Measurements from ENCODE around the gene TMEM63B. TPM values are rescaled to one million over a fixed set of nuclear protein-coding genes. Genes with fewer than 3 reads are reported as not detected.
"Not testable (repeated sequence)": the region's sequence is repeated elsewhere in the genome, so short reads cannot be mapped to it uniquely, and the experiment has no call there.

TMEM63B gene
- total RNA-seq: 10.5 and 21.7 TPM in 2 replicates

DNA sequence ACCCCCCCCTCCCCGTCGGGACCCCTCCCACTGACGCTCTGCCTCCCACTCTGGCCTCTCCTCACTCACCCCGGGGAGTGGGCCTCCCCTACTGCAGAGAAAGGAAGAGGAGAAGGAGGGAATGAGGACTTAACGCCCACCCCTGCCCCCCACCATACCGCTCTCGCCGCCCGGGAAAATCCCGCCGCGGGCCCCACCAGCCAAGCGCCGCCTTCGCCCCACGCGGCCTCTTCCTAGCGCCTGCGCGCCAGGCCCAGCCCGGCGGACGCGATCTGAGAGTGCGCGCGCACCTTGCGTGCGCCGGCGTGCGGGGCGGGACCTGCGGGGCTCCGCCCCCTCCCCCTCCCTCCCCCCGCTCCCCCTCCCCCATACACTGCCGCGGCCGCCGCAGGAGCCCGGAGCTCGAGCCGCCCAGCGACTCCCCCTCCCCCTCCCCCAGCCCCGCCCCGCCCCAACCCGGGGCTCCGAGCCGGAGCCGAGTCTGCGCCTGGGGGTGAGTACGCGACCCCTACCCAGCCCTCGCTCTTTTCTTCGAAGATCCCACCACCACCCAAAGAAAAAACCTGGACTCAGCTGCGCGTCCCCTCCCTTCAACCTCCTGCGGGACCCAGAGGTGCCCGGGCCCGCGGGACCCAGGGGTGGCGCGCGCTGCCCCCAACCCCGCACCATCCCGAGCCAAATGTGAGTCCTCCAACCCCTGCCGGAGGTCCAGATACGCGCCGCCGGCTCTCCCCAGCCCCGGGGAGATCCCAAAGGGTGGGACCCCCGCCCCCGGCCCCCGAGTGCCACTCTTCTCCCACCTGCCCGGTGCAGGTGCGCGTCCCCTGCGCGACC is at the start of gene TMEM63B, which contains the start of gene MRPL14:
TSS of gene TMEM63B (plus strand) at position 369 of the 834 bp plus-strand sequence. CDS start 7,031 bp downstream, outside the sequence.
TSS of gene MRPL14 (minus strand) at position 267 of the 834 bp plus-strand sequence. CDS start 10,841 bp downstream, outside the sequence.
- peak; percentile 80 to 92 for DNase-seq (ENCODE audit: low read depth in 2 of 2)

GRCh38 chr6:44078219-44078826 is 49.0 kb upstream of the TMEM63B start:
- no peak for DNase-seq (ENCODE audit: low read depth in 2 of 2)

- DNase-seq (ENCODE audit: low read depth in 2 of 2): peak; percentile 48 to 73
These were observed 48.3 kb upstream of the TMEM63B start for GRCh38 chr6:44078827-44079671.

DNA sequence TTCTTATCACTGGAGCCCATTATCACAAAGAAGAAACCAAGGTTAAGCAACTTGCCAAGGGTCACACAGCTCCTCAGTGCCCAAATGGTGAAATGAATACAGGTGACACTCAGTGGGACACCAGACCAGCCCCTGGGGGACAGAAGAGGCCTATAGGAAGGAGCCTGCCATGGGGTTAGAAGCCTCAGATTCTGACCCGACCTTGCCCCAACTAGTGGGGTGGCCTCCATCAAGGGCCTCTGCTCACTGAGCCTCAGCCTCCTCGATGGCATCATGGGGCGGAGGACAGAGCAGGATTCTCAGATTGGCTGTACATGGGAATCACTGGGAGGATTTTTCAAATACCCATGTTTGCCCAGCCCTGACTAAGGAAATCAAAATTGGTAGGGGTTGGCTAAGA is 47.7 kb upstream of the TMEM63B start:
- DNase-seq (ENCODE audit: low read depth in 2 of 2): no peak

GRCh38 chr6:44080561-44081521 is 46.5 kb upstream of the TMEM63B start:
- DNase-seq (ENCODE audit: low read depth in 2 of 2): no peak

GRCh38 chr6:44081753-44082152 is 45.6 kb upstream of the TMEM63B start:
- no peak for DNase-seq (ENCODE audit: low read depth in 2 of 2)

DNA sequence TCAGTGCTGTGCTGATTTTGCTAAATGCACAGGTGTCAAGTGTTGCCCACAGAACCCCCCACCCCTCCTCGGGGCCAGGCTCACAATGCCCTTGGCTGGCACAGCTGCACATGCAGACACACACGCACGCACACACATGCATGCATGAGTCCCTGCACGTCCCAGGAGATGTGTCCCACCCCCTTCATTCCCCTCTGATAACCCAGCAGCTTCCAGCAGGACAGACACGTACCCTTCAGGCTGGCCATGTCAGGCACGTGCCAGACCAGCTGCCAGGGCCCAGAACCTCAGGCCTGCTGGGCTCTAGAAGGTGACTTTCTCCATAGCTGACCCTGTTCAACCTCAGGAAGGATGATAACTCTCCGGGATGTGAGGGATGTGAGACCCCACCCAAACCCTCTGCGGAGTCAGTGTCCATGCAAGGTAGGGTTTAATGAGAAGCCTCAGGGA is 44.5 kb upstream of the TMEM63B start:
- no peak for DNase-seq (ENCODE audit: low read depth in 2 of 2)

DNA sequence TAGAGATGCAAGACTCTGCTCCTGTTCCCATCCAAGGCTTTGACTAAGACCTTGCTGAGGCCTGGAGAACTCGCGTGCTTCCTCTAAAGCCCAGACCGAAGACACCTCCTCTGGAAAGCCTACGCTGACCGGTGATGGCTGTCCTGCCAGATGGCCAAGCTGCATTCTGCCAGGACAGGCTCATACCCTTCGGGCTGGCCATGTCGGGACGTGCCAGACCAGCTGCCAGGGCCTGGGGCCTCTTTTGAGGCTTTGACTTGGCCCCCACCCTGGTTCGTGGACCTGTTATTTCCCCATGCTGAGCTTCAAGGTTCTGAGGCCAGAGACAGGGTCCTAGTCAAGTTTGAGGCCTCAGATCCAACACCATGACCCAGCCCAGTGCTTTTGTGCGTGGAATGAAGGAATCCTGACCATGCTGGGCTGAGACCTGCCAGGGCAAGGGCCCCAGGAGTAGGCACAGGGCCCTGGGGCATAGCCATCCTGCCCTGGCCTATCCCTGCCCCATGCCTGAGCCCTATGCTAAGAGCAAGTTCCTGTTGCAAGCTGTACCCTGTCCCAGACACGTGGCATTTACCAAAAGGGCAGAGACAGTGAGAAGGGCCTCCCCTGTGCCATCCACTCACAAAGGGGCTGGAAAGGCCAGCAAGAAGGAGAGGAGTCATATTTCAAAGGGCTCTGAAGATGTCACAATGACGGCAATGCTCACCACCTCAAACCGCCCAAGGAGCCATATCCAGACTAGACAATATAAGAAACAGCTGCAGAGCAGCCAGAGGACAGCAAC is 42.9 kb upstream of the TMEM63B start:
- DNase-seq (ENCODE audit: low read depth in 2 of 2): no peak

- DNase-seq (ENCODE audit: low read depth in 2 of 2): no peak
These were observed 42.1 kb upstream of the TMEM63B start for GRCh38 chr6:44085219-44085618.

- no peak for DNase-seq (ENCODE audit: low read depth in 2 of 2)
These were observed 40.3 kb upstream of the TMEM63B start for GRCh38 chr6:44086931-44087574.

GRCh38 chr6:44087623-44088022 is 39.7 kb upstream of the TMEM63B start:
- DNase-seq (ENCODE audit: low read depth in 2 of 2): no peak

DNA sequence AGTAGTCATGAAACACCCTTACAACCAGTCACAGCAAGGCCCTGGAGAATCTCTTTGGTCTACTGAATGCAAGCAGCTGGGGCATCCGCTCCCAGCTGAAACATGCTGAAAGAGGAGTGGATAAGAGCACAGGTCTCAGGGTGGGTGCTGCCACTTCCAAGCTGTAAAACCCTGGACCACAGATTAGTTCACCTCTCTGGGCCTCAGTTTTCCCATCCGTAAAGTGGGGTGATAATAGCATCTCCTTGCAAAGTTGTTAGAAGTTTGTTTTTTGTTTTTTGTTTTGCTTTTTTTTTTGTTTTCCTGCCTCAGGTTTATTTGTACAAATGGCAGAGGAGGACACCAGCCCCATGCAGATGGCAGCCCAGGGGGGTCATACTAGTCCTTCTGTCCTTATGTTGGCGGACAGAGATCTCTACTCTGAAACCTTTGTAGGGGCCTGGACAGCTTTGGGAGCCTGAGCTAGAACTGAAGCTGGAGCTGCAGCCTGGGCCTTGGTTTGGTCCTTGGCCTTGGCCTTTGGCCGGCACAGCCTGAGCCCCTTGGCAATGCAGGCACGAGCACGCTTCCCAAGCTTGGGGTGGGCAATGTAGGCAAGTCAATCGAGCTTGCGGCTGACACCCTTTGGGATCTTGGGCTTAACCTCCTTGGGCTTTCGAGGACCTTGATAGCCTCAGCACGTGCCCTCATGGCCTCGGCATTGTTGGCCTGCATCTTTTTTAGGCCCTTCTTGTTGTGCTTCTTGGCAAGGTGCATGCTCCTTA is 38.3 kb upstream of the TMEM63B start:
- no peak for DNase-seq (ENCODE audit: low read depth in 2 of 2)

- no peak for DNase-seq (ENCODE audit: low read depth in 2 of 2)
These were observed 36.9 kb upstream of the TMEM63B start for GRCh38 chr6:44090465-44090864.

- not testable (repeated sequence) for DNase-seq (ENCODE audit: low read depth in 2 of 2)
These were observed 36.0 kb upstream of the TMEM63B start for GRCh38 chr6:44091356-44091755.

DNA sequence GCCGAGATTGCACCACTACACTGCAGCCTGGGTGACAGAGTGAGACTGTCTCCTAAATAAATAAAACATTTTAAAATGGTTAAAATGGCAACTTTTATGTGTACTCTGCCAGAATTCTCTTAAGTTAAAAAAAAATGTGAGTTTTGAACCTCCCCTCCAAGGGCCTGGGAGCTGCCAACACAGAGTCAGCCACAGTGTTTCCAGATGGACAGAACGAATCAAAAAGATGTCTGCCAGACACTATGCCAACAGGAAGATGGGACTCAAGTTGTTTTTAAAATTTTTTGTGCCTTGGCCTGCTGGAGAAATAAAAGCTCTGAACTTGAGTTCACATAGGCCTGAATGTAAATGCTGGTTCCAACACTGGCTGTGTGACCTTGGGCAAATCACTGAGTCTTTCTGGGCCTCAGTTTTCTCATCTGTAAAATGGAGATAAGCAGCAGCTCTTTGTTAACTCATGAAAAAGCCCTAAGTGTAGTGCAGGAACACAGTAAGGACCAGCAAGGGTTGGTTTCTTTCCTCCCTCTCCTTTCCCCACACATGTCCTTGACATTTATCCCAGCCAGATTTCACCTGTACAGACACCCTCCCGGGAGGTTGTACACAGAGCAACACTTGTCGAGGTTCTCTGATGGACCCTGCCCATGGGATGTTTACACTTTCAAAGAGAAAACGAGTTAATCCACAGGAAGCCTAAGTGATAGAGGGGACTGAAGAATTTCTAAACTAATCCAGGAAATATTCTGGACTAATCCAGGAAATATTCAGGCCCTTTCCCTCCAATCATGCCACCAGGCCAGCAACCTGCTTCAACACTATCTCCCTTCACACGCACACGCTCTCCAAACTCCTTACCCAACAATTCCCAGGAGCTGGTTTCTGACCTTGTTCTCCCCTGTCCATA is 35.1 kb upstream of the TMEM63B start:
- DNase-seq (ENCODE audit: low read depth in 2 of 2): no peak

GRCh38 chr6:44093066-44093465 is 34.3 kb upstream of the TMEM63B start:
- no peak for DNase-seq (ENCODE audit: low read depth in 2 of 2)

GRCh38 chr6:44093750-44094402 is 33.5 kb upstream of the TMEM63B start:
- DNase-seq (ENCODE audit: low read depth in 2 of 2): no peak

Measured in dermis microvascular lymphatic vessel endothelial cell (primary cell).